ENCODE results near the gene AFG1L. TPM values are rescaled to one million over a fixed set of nuclear protein-coding genes. Genes with fewer than 3 reads are reported as not detected.
"Not testable (repeated sequence)": the region's sequence is repeated elsewhere in the genome, so short reads cannot be mapped to it uniquely, and the experiment has no call there.

The AFG1L gene
- total RNA-seq, 1 donor from 2014 or later = 5.5 TPM

GRCh38 chr6:108449717-108450116, 154.9 kb downstream of the AFG1L start:
- intact Hi-C loops (cut with micrococcal nuclease) = not testable (repeated sequence)

DNA sequence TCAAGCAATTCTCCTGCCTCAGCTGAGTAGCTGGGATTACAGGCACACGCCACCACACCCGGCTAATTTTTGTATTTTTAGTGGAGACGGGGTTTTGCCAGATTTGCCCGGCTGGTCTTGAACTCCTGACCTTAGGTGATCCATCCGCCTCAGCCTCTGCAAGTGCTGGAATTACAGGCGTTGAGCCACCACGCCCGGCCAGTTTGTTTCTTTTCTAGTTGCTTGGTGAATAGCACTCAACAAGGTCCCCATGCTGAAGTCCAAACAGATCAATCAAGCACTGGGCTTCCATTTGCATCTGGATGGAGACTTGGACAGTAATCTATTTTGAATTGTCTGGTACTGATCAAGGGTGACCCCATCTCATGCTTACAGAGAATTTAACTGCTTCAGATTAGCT, 157.0 kb downstream of the AFG1L start:
- intact Hi-C loops (cut with micrococcal nuclease) = no loop called here

GRCh38 chr6:108452711-108453195, 157.9 kb downstream of the AFG1L start:
- intact Hi-C loops (cut with micrococcal nuclease) = no loop called here

DNA sequence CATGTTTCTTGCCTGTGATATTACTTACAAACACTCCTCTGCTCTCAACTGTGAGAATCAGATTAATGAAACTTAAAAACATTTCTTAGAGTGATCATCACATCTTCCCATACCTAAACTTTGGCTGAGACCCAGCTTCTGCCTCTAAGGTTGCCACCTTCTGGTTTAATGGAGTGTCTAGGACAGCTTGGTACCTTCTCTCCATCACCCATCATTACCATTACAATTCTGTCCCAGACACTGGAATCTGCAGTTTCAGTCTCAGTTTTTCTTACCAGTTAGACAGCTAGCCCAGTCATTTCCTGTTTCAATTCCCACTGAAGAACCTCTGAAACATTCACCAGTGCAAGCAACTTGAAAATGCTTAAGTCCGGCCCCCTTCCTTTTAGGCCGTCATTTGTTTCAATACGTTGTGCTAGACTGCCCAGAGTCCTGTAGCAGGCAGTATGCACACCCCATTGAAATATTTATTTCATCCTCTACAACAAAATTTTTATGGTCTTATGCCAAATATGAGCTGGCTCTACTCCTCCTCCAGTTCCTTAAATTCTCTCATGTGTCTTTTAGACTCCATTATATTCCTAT, 158.8 kb downstream of the AFG1L start:
- intact Hi-C loops (cut with micrococcal nuclease) = no loop called here

- intact Hi-C loops (cut with micrococcal nuclease) = no loop called here
These were observed 159.5 kb downstream of the AFG1L start for GRCh38 chr6:108454356-108454755.

DNA sequence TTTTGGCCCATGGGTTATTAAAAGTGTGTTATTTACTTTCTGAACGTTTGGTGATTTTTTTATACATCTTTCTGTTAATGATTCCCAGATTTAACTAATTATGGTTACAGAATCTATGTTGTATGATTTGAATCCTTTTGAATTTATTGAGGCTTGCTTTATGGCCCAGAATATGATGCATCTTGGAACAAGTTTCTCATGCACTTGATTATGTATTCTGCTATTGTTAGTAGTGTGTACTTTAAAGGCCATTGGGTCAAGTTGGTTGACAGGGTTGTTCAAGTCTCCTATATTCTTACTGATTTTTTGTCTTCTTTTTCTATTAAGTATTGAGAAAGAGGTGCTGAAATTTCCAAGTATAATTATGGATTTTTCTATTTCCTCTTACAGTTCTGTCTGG, 160.8 kb downstream of the AFG1L start:
- intact Hi-C loops (cut with micrococcal nuclease) = no loop called here

DNA sequence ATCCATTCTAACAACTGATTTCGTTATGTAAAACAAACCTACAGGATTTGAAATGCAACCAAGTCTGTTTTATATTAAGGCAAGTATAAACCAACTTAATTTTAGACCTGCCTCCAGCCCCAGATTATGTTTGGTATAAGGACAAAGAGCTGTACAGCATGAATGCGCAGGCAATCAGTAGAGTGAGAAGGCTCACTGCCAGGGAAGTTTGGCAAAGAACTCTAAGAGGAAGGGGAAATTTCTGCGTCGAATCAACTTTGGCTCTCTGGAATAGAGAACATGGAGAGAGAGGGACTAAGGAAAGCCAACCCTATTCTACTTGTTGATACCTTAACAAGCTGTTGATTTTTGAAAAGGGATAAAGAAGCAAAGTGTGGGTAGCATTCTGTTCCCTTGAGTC, 168.9 kb downstream of the AFG1L start:
- intact Hi-C loops (cut with micrococcal nuclease) = no loop called here

- intact Hi-C loops (cut with micrococcal nuclease) = no loop called here
These were observed 169.7 kb downstream of the AFG1L start for GRCh38 chr6:108464418-108465097.

DNA sequence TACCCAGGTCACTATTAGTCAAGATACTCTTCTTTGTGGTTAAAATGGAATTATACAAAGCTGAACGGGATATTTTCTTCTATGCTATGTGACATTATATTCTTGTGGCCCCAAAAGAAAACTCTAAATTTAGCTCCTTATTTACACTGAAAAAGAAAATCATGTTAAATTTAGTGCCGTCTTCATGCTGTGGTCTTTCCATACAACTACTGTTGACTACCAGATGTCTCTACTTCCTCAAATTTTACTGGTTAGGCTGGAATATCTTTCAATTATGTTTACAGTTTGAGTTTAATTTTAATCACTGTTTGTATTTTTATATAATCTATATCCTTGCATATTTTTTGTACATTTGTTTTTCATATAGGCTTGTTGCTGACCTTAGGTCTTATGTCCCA, 170.2 kb downstream of the AFG1L start:
- intact Hi-C loops (cut with micrococcal nuclease) = no loop called here

- intact Hi-C loops (cut with micrococcal nuclease) = no loop called here
These were observed 173.5 kb downstream of the AFG1L start for GRCh38 chr6:108468346-108468745.

- intact Hi-C loops (cut with micrococcal nuclease) = no loop called here
These were observed 174.5 kb downstream of the AFG1L start for GRCh38 chr6:108469316-108469715.

DNA sequence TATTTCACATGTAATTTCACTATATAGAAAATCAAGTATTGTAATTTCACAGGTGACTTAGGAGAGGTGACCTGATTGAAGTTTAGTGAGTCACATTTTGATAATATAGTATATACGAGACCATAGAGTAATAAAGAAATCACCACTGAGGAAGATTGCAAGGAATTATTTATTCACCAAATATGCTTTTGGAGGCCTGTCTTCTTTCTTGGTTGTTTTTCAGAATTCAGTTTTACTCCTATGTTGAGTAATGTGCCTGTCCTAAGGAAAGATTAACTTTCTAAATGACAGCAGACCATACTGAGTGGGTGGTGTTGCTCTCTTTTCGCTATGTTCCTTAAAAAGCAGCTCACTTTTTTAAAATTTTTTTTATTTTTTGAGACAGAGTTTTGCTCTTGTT, 178.3 kb downstream of the AFG1L start:
- intact Hi-C loops (cut with micrococcal nuclease) = no loop called here

GRCh38 chr6:108476376-108476775, 181.5 kb downstream of the AFG1L start:
- intact Hi-C loops (cut with micrococcal nuclease) = no loop called here

DNA sequence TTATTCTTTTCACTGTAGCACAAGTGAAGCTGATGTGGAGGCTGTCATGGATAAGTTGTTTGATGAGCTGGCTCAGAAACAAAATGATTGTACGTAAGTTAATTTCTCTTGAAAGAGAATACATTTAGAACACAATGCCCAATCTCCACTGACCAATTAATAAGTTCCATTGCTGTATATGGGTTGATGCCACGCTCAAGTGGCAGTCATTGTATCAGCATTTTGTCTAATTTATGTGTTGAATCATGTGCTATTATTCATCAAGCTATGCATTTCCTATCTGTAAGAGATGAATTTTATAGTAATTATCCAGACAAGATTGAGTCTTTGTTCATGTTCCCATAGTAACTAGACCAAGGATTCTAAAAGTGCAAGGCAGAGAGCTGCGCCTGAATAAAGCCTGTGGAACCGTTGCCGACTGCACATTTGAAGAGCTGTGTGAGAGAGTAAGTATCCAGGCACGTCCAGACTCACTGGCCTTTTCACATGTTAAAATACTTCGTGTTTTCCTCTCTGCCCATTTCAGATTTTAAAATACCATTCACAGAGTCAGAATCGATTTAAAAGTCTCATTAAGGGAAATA, 182.1 kb downstream of the AFG1L start:
- intact Hi-C loops (cut with micrococcal nuclease) = no loop called here

DNA sequence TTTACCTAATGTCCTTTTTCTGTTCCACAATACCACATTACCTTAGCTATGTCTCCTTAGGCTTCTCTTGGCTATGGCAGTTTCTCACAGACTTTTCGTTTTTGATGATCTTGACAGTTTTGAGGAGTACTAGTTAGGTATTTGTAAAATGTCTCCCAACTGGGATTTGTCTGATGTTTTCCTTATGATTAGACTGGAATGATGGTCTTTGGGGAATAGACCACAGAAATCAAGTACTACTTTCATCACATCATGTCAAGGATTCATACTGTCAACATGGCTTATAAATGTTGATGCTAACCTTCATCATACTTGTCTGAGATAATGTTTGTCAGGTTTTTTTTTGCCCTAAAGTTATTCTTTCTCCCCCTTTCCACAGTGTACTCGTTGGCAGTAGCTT, 187.7 kb downstream of the AFG1L start:
- intact Hi-C loops (cut with micrococcal nuclease) = no loop called here

- intact Hi-C loops (cut with micrococcal nuclease) = no loop called here
These were observed 189.2 kb downstream of the AFG1L start for GRCh38 chr6:108484016-108484415.

GRCh38 chr6:108489699-108490098, 194.8 kb downstream of the AFG1L start:
- intact Hi-C loops (cut with micrococcal nuclease) = loop anchor here (5.0 kb wide), 1 partner anchor 317 kb away; no protein-coding TSS in a partner anchor

- intact Hi-C loops (cut with micrococcal nuclease) = loop anchor here (1.0 to 5.0 kb wide), 5 partner anchors 231 to 817 kb away; partner anchors contain the start of gene SNX3
These were observed 197.4 kb downstream of the AFG1L start for GRCh38 chr6:108492131-108492766.

GRCh38 chr6:108494434-108494833, 199.6 kb downstream of the AFG1L start:
- intact Hi-C loops (cut with micrococcal nuclease) = loop anchor here (5.0 kb wide), 1 partner anchor 322 kb away; no protein-coding TSS in a partner anchor

DNA sequence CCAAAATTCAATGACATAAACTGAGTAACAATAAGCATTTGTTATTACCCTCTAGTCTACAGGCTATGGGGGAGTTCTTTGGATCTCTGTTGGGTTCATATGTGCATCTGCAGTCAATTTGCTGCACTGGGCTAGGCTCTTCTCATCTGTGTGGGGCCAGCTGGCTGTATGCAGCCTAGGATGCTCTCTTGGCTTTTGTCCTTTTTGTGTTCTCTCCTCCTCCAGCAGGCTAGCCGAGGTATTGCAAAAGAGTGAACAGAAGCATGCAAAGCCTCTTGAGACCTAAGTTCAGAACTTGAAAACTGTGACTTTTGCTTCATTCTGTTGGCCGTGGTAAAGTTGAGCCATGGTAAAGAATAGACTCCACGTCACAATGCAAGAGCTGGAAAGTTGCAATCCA, 203.0 kb downstream of the AFG1L start:
- intact Hi-C loops (cut with micrococcal nuclease) = no loop called here

- intact Hi-C loops (cut with micrococcal nuclease) = no loop called here
These were observed 206.7 kb downstream of the AFG1L start for GRCh38 chr6:108501559-108501958.

DNA sequence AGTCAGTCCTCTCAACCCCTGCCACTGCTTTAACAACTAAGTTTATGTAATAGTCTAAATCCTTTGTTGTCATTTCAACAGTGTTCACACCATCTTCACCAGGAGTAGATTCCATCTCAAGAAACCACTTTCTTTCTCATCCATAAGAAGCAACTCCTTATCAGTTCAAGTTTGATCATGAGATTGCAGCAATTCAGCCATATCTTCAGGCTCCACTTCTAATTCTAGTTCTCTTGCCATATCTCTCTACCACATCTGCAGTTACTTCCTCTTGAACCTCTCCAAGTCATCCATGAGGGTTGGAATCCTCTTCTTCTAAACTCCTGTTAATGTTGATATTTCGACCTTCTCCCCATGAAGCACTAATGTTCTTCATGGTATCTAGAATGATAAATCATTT, 208.0 kb downstream of the AFG1L start:
- intact Hi-C loops (cut with micrococcal nuclease) = no loop called here

Data from T-helper 1 cell treated with Interleukin-12 subunit alpha and Interleukin-12 subunit beta and Interleukin-4 antibody, amounts not matched to agents 30 ng/mL and 1 ng/mL, for 36 hours (primary cell).